Fibroblast of lung (primary cell): ENCODE results near the gene MLF2. TPM values are rescaled to one million over a fixed set of nuclear protein-coding genes. Genes with fewer than 3 reads are reported as not detected.

Experiments used
- DNase-seq, 2 donors: peaks; one replicate each; pipeline versions ENCODE4 v3.0.0 to v3.0.0-alpha.2; 2010; ENCODE audit warnings: low read depth in 2 of 2
- H2AFZ ChIP-seq: 2 replicates; pipeline ENCODE4 v1.5.1; 2012; ENCODE audit warnings: low read length, control low read depth, inconsistent platforms
- H3K27ac ChIP-seq: 2 replicates; pipeline ENCODE4 v1.5.1; 2011; ENCODE audit warnings: low read length, control low read depth; ENCODE audit not compliant: insufficient read depth
- H3K27me3 ChIP-seq: 2 replicates; pipeline ENCODE4 v1.5.1; 2011; ENCODE audit warnings: mild to moderate bottlenecking, low read length; ENCODE audit not compliant: control insufficient read depth, insufficient read depth
- H3K36me3 ChIP-seq: 2 replicates; pipeline ENCODE4 v1.5.1; 2011; ENCODE audit warnings: low read length; ENCODE audit not compliant: control insufficient read depth, insufficient read depth
- H3K4me1 ChIP-seq: 2 replicates; pipeline ENCODE4 v1.5.1; 2011; ENCODE audit warnings: low read length; ENCODE audit not compliant: control insufficient read depth, insufficient read depth; ENCODE audit errors: extremely low read depth
- H3K4me2 ChIP-seq: 2 replicates; pipeline ENCODE4 v1.5.1; 2011; ENCODE audit warnings: low read length, control low read depth; ENCODE audit not compliant: insufficient read depth; ENCODE audit errors: extremely low read depth
- H3K4me3 ChIP-seq, 4 experiments: fragments of 200-600 bp in 1 of 4; sonication (generic) in 1 of 4; replicated peaks in 1 of 4; 2 replicates each; pipeline ENCODE4 v1.5.1; 2011 to 2016; ENCODE audit warnings: low read length in 4 of 4, low read depth in 3 of 4, mild to moderate bottlenecking in 3 of 4, control low read depth in 2 of 4, inconsistent platforms in 1 of 4, mixed read lengths in 1 of 4; ENCODE audit not compliant: insufficient read depth in 1 of 4; ENCODE audit errors: control extremely low read depth in 1 of 4
- H3K79me2 ChIP-seq: 2 replicates; pipeline ENCODE4 v1.5.1; 2012; ENCODE audit warnings: mild to moderate bottlenecking, low read length, inconsistent platforms; ENCODE audit not compliant: control insufficient read depth, insufficient read depth
- H3K9ac ChIP-seq: 2 replicates; pipeline ENCODE4 v1.5.1; 2011; ENCODE audit warnings: mild to moderate bottlenecking, low read length, control low read depth; ENCODE audit not compliant: insufficient read depth
- H3K9me3 ChIP-seq: 2 replicates; pipeline ENCODE4 v1.5.1; 2012; ENCODE audit warnings: low read depth, low read length; ENCODE audit not compliant: control insufficient read depth, insufficient read depth
- H4K20me1 ChIP-seq: 2 replicates; pipeline ENCODE4 v1.5.1; 2011; ENCODE audit warnings: low read length; ENCODE audit not compliant: control insufficient read depth, insufficient read depth; ENCODE audit errors: extremely low read depth
- EZH2 ChIP-seq: IDR thresholded peaks from 2 replicates; pipeline ENCODE4 v1.5.1; 2012; ENCODE audit warnings: low read length, control low read depth, mild to moderate bottlenecking; ENCODE audit errors: missing control alignments
- polyA plus RNA-seq, 2 donors: library from polyadenylated mRNA; depleted of rRNA in 1 of 2; stranded (reverse) in 1 of 2; unstranded in 1 of 2; fragments of >200 nt; gene quantifications; 2 replicates each; pipeline ENCODE4 v1.2.1, GENCODE V29; 2011 to 2012; ENCODE audit warnings: missing spikeins in 1 of 2
- total RNA-seq: library from RNA; depleted of rRNA; stranded (reverse); fragments of >200 nt; gene quantifications from 2 replicates; pipeline ENCODE4 v1.2.1, GENCODE V29; 2014
- TF ChIP-seq, protein P1 (sequence below), 2 donors: IDR thresholded peaks in 1 of 2; conservative IDR thresholded peaks in 1 of 2; 1 replicate in 1 of 2; 2 replicates in 1 of 2; pipeline ENCODE4 v1.5.1; 2011 to 2012; ENCODE audit warnings: low read length in 2 of 2, control low read depth in 1 of 2, inconsistent platforms in 1 of 2, low read depth in 1 of 2, mild to moderate bottlenecking in 1 of 2

The MLF2 gene
- total and polyA plus RNA-seq, 2 donors (not counting 1 experiment from before 2014, with no cell fraction given) = 106 to 289 TPM

DNA sequence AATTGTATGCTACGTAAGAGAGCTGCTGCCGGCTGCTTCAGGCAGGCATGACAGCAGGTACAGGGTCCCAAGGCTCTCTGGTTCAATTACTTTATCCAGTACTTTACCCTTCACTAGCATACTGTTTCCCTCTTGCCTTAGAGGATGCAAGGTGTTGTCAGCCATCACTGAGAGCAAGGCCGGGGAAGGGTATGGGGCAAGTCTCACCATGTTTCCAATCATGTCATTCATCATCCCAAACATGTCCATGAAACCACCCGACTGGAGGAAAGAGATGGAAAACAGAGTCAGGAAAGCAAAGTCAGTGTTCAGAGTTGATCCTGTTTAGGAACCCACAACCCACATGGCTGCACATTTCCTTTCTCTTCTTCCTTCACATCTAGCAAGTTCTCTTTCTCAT lies 2.4 kb downstream of the MLF2 start:
- H3K79me2 ChIP-seq = peaks cover 26% of the 10 kb centered on the region
- H3K27ac ChIP-seq = no peak overlapping the region
- H3K4me3 ChIP-seq = no peak overlapping the region
- no peaks in the 10 kb centered on the region for H3K27me3 ChIP-seq
- no peaks in the 10 kb centered on the region for H3K9me3 ChIP-seq
- H3K9ac ChIP-seq = no peak overlapping the region
- TF ChIP-seq EZH2 = no peak
- TF ChIP-seq, protein P1, sequence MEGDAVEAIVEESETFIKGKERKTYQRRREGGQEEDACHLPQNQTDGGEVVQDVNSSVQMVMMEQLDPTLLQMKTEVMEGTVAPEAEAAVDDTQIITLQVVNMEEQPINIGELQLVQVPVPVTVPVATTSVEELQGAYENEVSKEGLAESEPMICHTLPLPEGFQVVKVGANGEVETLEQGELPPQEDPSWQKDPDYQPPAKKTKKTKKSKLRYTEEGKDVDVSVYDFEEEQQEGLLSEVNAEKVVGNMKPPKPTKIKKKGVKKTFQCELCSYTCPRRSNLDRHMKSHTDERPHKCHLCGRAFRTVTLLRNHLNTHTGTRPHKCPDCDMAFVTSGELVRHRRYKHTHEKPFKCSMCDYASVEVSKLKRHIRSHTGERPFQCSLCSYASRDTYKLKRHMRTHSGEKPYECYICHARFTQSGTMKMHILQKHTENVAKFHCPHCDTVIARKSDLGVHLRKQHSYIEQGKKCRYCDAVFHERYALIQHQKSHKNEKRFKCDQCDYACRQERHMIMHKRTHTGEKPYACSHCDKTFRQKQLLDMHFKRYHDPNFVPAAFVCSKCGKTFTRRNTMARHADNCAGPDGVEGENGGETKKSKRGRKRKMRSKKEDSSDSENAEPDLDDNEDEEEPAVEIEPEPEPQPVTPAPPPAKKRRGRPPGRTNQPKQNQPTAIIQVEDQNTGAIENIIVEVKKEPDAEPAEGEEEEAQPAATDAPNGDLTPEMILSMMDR (conservative IDR thresholded peaks at IDR 0.05 in 1 of 2, IDR thresholded peaks at IDR 0.05 in 1 of 2; ENCODE audit: low read depth in 1 of 2, low read length in 2 of 2) = no peak
- no peak overlapping the region for H2AFZ ChIP-seq
- H3K36me3 ChIP-seq = peaks cover 33% of the 10 kb centered on the region
- no peak for DNase-seq
- H4K20me1 ChIP-seq = no peaks in the 10 kb centered on the region
- H3K4me1 ChIP-seq = peaks cover 13% of the 10 kb centered on the region
- H3K4me2 ChIP-seq = no peak overlapping the region

DNA sequence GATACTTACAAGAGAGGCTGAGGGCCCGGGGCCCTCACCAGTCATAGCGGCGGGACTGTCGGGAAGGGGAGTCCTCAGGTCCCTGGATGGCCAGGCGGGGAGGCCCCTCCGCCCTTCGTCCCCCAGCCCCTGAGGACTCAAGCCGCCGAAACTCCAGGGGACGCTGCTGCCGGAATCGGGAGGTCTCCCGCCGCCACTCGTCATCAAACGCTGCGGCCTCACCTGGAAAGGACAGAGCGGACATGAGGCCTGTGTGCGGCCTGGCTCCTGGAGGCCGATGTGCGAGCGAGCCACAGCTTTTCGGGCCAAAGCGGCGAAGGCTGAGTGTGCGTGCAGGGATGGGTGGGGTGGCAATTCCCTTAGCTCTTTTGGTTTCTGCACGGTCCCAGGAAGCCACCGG lies 4.2 kb downstream of the MLF2 start:
- Histone ChIP-seq H3K36me3 (peaks cover 33% of the 10 kb centered on the region), H3K4me1 (peaks cover 8% of the 10 kb centered on the region), H3K27ac (no peak overlapping the region)

DNA sequence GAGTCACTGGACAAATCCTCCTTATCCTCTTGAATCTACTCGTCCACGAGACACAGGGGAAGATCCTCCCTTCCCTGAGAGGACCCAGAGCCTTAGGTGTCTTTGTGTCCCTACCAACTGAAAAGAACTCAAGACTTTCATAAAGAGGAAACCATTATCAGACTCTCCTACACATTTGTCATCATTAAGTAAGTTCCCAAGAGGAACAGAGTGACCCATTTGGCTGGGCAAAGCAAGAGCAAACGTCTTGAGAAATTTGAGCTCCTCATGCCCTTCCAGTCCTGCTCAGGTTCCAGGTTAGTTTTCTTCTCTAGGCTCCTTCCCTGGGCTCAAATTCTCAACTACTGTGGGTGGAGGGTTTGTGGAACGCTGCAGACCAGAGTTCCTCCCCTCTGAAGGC lies 5.7 kb downstream of the MLF2 start:
- H3K27ac ChIP-seq = no peak overlapping the region
- H3K9me3 ChIP-seq = no peaks in the 10 kb centered on the region
- H3K79me2 ChIP-seq = peaks cover 21% of the 10 kb centered on the region
- no peak overlapping the region for H2AFZ ChIP-seq
- no peak for DNase-seq
- no peaks in the 10 kb centered on the region for H3K27me3 ChIP-seq
- H3K9ac ChIP-seq = no peak overlapping the region
- peaks cover 33% of the 10 kb centered on the region for H3K36me3 ChIP-seq
- peaks cover 7% of the 10 kb centered on the region for H3K4me1 ChIP-seq
- no peaks in the 10 kb centered on the region for H4K20me1 ChIP-seq
- no peak overlapping the region for H3K4me3 ChIP-seq
- H3K4me2 ChIP-seq = no peak overlapping the region
- TF ChIP-seq EZH2 = no peak
- TF ChIP-seq, protein P1 (conservative IDR thresholded peaks at IDR 0.05 in 1 of 2, IDR thresholded peaks at IDR 0.05 in 1 of 2; ENCODE audit: low read depth in 1 of 2, low read length in 2 of 2) = no peak

More for the DNA sequence above, 4.2 kb downstream of the MLF2 start:
- TF ChIP-seq, protein P1 (conservative IDR thresholded peaks at IDR 0.05 in 1 of 2, IDR thresholded peaks at IDR 0.05 in 1 of 2; ENCODE audit: low read depth in 1 of 2, low read length in 2 of 2) = no peak
- no peak for TF ChIP-seq EZH2
- no peak overlapping the region for H3K4me3 ChIP-seq
- H2AFZ ChIP-seq = no peak overlapping the region
- H3K79me2 ChIP-seq = peaks cover 26% of the 10 kb centered on the region
- no peaks in the 10 kb centered on the region for H3K9me3 ChIP-seq
- no peak for DNase-seq
- no peaks in the 10 kb centered on the region for H3K27me3 ChIP-seq
- no peak overlapping the region for H3K4me2 ChIP-seq
- H3K9ac ChIP-seq = no peak overlapping the region
- no peaks in the 10 kb centered on the region for H4K20me1 ChIP-seq
